Fibroblast of lung (primary cell): ENCODE measurements around the gene UBE2QL1. TPM values are rescaled to one million over a fixed set of nuclear protein-coding genes. Genes with fewer than 3 reads are reported as not detected.

Experiments used
- DNase-seq, 2 donors: peaks; one replicate each; pipeline versions ENCODE4 v3.0.0 to v3.0.0-alpha.2; 2010; ENCODE audit warnings: low read depth in 2 of 2
- H2AFZ ChIP-seq: 2 replicates; pipeline ENCODE4 v1.5.1; 2012; ENCODE audit warnings: low read length, control low read depth, inconsistent platforms
- H3K27ac ChIP-seq: 2 replicates; pipeline ENCODE4 v1.5.1; 2011; ENCODE audit warnings: low read length, control low read depth; ENCODE audit not compliant: insufficient read depth
- H3K27me3 ChIP-seq: 2 replicates; pipeline ENCODE4 v1.5.1; 2011; ENCODE audit warnings: mild to moderate bottlenecking, low read length; ENCODE audit not compliant: control insufficient read depth, insufficient read depth
- H3K36me3 ChIP-seq: 2 replicates; pipeline ENCODE4 v1.5.1; 2011; ENCODE audit warnings: low read length; ENCODE audit not compliant: control insufficient read depth, insufficient read depth
- H3K4me1 ChIP-seq: 2 replicates; pipeline ENCODE4 v1.5.1; 2011; ENCODE audit warnings: low read length; ENCODE audit not compliant: control insufficient read depth, insufficient read depth; ENCODE audit errors: extremely low read depth
- H3K4me2 ChIP-seq: 2 replicates; pipeline ENCODE4 v1.5.1; 2011; ENCODE audit warnings: low read length, control low read depth; ENCODE audit not compliant: insufficient read depth; ENCODE audit errors: extremely low read depth
- H3K4me3 ChIP-seq, 4 experiments: fragments of 200-600 bp in 1 of 4; sonication (generic) in 1 of 4; replicated peaks in 1 of 4; 2 replicates each; pipeline ENCODE4 v1.5.1; 2011 to 2016; ENCODE audit warnings: low read length in 4 of 4, low read depth in 3 of 4, mild to moderate bottlenecking in 3 of 4, control low read depth in 2 of 4, inconsistent platforms in 1 of 4, mixed read lengths in 1 of 4; ENCODE audit not compliant: insufficient read depth in 1 of 4; ENCODE audit errors: control extremely low read depth in 1 of 4
- H3K79me2 ChIP-seq: 2 replicates; pipeline ENCODE4 v1.5.1; 2012; ENCODE audit warnings: mild to moderate bottlenecking, low read length, inconsistent platforms; ENCODE audit not compliant: control insufficient read depth, insufficient read depth
- H3K9ac ChIP-seq: 2 replicates; pipeline ENCODE4 v1.5.1; 2011; ENCODE audit warnings: mild to moderate bottlenecking, low read length, control low read depth; ENCODE audit not compliant: insufficient read depth
- H3K9me3 ChIP-seq: 2 replicates; pipeline ENCODE4 v1.5.1; 2012; ENCODE audit warnings: low read depth, low read length; ENCODE audit not compliant: control insufficient read depth, insufficient read depth
- H4K20me1 ChIP-seq: 2 replicates; pipeline ENCODE4 v1.5.1; 2011; ENCODE audit warnings: low read length; ENCODE audit not compliant: control insufficient read depth, insufficient read depth; ENCODE audit errors: extremely low read depth
- EZH2 ChIP-seq: IDR thresholded peaks from 2 replicates; pipeline ENCODE4 v1.5.1; 2012; ENCODE audit warnings: low read length, control low read depth, mild to moderate bottlenecking; ENCODE audit errors: missing control alignments
- polyA plus RNA-seq, 2 donors: library from polyadenylated mRNA; depleted of rRNA in 1 of 2; stranded (reverse) in 1 of 2; unstranded in 1 of 2; fragments of >200 nt; gene quantifications; 2 replicates each; pipeline ENCODE4 v1.2.1, GENCODE V29; 2011 to 2012; ENCODE audit warnings: missing spikeins in 1 of 2
- total RNA-seq: library from RNA; depleted of rRNA; stranded (reverse); fragments of >200 nt; gene quantifications from 2 replicates; pipeline ENCODE4 v1.2.1, GENCODE V29; 2014
- TF ChIP-seq, protein P1 (sequence below), 2 donors: IDR thresholded peaks in 1 of 2; conservative IDR thresholded peaks in 1 of 2; 1 replicate in 1 of 2; 2 replicates in 1 of 2; pipeline ENCODE4 v1.5.1; 2011 to 2012; ENCODE audit warnings: low read length in 2 of 2, control low read depth in 1 of 2, inconsistent platforms in 1 of 2, low read depth in 1 of 2, mild to moderate bottlenecking in 1 of 2

The UBE2QL1 gene
- total and polyA plus RNA-seq, 2 donors (not counting 1 experiment from before 2014, with no cell fraction given) = not detected

DNA sequence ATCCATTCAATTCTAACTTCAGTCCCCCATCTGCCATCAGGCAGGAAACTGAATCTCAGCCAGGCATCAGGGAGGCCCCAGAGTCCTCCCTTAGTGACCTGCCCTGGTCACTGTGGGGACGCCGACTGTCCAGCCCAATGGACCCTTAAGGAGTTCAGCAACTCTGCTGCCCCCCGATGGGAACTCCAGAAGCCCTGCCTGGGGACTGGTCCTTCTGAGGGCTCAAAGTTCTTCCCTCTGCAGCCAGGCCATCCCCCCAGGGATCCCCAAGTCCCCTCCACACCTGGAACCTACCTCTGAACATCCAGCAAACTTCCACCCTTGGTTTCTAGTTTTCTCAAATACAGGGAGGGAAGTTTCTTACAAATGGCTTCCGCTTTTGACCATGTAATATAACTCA is 76.8 kb downstream of the UBE2QL1 start:
- Histone ChIP-seq H3K4me2 (no peak overlapping the region), H3K27ac (no peak overlapping the region), H4K20me1 (no peaks in the 10 kb centered on the region), H3K79me2 (no peaks in the 10 kb centered on the region), H3K4me1 (no peaks in the 10 kb centered on the region), H3K9ac (no peak overlapping the region), H3K36me3 (no peaks in the 10 kb centered on the region), H3K4me3 (no peak overlapping the region), H2AFZ (no peak overlapping the region), H3K9me3 (no peaks in the 10 kb centered on the region), H3K27me3 (no peaks in the 10 kb centered on the region)
- TF ChIP-seq, protein P1, sequence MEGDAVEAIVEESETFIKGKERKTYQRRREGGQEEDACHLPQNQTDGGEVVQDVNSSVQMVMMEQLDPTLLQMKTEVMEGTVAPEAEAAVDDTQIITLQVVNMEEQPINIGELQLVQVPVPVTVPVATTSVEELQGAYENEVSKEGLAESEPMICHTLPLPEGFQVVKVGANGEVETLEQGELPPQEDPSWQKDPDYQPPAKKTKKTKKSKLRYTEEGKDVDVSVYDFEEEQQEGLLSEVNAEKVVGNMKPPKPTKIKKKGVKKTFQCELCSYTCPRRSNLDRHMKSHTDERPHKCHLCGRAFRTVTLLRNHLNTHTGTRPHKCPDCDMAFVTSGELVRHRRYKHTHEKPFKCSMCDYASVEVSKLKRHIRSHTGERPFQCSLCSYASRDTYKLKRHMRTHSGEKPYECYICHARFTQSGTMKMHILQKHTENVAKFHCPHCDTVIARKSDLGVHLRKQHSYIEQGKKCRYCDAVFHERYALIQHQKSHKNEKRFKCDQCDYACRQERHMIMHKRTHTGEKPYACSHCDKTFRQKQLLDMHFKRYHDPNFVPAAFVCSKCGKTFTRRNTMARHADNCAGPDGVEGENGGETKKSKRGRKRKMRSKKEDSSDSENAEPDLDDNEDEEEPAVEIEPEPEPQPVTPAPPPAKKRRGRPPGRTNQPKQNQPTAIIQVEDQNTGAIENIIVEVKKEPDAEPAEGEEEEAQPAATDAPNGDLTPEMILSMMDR (conservative IDR thresholded peaks at IDR 0.05 in 1 of 2, IDR thresholded peaks at IDR 0.05 in 1 of 2; ENCODE audit: low read depth in 1 of 2, low read length in 2 of 2) = no peak
- TF ChIP-seq EZH2 = no peak
- DNase-seq = no peak

DNA sequence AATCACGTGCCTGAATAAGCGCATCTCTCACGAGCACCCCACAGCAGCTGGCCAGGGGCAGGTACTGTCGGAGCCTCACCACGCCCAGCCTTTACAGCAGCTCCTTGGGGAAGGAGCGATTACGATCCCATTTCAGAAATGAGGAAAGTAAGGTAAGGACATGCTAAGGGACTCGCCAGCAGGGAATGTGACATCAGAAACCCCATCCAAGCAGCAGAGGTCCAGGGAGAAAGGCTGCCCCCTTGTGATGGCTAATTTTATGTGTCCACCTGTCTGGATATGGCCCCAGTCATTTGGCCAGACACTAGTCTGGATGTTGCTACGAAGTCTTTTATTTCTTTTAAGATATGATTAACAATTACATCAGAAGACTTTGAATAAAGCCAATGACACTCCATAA is 77.3 kb downstream of the UBE2QL1 start:
- Histone ChIP-seq H3K36me3 (no peaks in the 10 kb centered on the region), H3K9me3 (no peaks in the 10 kb centered on the region), H3K4me1 (no peaks in the 10 kb centered on the region), H3K79me2 (no peaks in the 10 kb centered on the region), H3K27me3 (no peaks in the 10 kb centered on the region), H4K20me1 (no peaks in the 10 kb centered on the region), H2AFZ (no peak overlapping the region), H3K27ac (no peak overlapping the region), H3K4me2 (no peak overlapping the region), H3K9ac (no peak overlapping the region), H3K4me3 (no peak overlapping the region)
- no peak for DNase-seq
- TF ChIP-seq EZH2 = no peak
- TF ChIP-seq, protein P1 (conservative IDR thresholded peaks at IDR 0.05 in 1 of 2, IDR thresholded peaks at IDR 0.05 in 1 of 2; ENCODE audit: low read depth in 1 of 2, low read length in 2 of 2) = no peak

DNA sequence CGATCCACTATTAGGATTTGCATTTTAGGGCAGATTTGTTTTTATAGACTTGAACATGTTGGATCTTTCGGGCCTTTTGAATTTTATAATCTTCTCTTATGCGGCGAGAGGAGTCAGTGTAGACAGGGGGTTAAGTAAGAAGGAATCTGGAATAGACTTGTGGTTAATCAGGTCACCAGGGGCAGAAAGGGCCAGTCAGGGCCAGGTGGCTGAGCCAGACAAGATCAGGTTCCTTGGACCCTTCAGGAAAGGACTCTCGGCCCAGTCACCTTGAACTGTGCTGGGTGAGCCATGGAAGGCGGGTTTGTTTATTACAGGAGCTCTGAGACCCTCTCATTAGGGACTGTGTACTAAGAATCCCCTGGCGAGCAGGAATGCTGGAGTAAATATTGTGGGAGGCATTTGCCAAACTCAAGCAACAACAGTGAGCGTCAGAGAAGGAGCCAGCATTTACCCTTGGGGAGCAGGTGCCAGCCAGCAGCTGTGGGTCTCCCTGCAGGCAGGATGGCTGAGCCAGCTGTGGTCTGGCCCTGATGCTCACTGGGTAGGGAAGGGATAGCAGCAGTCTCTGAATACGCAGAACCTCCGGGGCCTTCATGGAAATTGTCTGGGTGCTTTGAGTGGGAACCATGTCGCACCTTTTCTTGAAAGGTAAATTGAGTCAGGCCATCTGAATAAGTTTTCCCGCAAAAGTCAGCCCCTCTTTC is 79.2 kb downstream of the UBE2QL1 start:
- no peak overlapping the region for H3K4me3 ChIP-seq
- no peaks in the 10 kb centered on the region for H3K9me3 ChIP-seq
- no peak overlapping the region for H2AFZ ChIP-seq
- TF ChIP-seq EZH2 = no peak
- TF ChIP-seq, protein P1 (conservative IDR thresholded peaks at IDR 0.05 in 1 of 2, IDR thresholded peaks at IDR 0.05 in 1 of 2; ENCODE audit: low read depth in 1 of 2, low read length in 2 of 2) = no peak
- no peaks in the 10 kb centered on the region for H3K4me1 ChIP-seq
- no peak for DNase-seq
- no peaks in the 10 kb centered on the region for H3K27me3 ChIP-seq
- no peak overlapping the region for H3K9ac ChIP-seq
- H3K79me2 ChIP-seq = no peaks in the 10 kb centered on the region
- no peaks in the 10 kb centered on the region for H3K36me3 ChIP-seq
- H3K4me2 ChIP-seq = no peak overlapping the region
- H4K20me1 ChIP-seq = no peaks in the 10 kb centered on the region
- H3K27ac ChIP-seq = no peak overlapping the region
